Fibroblast of mammary gland (primary cell): ENCODE data around the gene ABR.

Experiments
- DNase-seq: peaks from one replicate; pipeline ENCODE4 v3.0.0-alpha.2; 2010; ENCODE audit warnings: low read depth
- H3K4me3 ChIP-seq: 2 replicates; pipeline ENCODE4 v1.5.1; 2011; ENCODE audit warnings: low read depth, mild to moderate bottlenecking, low read length, moderate library complexity; ENCODE audit not compliant: control insufficient read depth
- TF ChIP-seq, protein P1 (sequence below): conservative IDR thresholded peaks from 2 replicates; pipeline ENCODE4 v1.5.1; 2011; ENCODE audit warnings: low read depth, low read length, inconsistent platforms; ENCODE audit not compliant: control insufficient read depth, insufficient read depth

Gene ABR

DNA sequence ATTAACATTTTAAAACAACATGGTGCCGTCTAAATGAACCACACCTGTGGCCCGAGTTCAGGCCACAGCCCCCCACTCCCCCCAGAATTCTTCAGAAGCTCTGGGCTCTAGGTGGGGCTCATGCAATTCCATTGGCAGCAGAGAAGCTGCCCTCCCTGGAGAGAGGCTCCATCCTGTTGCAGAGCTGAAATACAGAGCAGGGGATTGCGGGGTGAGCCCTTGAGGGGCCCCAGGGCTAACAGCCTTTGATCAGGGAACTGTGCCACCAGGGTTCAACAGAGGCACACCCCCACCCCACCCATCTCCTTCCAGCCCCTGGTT is 69.3 kb downstream of the ABR start:
- TF ChIP-seq, protein P1, sequence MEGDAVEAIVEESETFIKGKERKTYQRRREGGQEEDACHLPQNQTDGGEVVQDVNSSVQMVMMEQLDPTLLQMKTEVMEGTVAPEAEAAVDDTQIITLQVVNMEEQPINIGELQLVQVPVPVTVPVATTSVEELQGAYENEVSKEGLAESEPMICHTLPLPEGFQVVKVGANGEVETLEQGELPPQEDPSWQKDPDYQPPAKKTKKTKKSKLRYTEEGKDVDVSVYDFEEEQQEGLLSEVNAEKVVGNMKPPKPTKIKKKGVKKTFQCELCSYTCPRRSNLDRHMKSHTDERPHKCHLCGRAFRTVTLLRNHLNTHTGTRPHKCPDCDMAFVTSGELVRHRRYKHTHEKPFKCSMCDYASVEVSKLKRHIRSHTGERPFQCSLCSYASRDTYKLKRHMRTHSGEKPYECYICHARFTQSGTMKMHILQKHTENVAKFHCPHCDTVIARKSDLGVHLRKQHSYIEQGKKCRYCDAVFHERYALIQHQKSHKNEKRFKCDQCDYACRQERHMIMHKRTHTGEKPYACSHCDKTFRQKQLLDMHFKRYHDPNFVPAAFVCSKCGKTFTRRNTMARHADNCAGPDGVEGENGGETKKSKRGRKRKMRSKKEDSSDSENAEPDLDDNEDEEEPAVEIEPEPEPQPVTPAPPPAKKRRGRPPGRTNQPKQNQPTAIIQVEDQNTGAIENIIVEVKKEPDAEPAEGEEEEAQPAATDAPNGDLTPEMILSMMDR: no peak
- H3K4me3 ChIP-seq: no peak overlapping the region

DNA sequence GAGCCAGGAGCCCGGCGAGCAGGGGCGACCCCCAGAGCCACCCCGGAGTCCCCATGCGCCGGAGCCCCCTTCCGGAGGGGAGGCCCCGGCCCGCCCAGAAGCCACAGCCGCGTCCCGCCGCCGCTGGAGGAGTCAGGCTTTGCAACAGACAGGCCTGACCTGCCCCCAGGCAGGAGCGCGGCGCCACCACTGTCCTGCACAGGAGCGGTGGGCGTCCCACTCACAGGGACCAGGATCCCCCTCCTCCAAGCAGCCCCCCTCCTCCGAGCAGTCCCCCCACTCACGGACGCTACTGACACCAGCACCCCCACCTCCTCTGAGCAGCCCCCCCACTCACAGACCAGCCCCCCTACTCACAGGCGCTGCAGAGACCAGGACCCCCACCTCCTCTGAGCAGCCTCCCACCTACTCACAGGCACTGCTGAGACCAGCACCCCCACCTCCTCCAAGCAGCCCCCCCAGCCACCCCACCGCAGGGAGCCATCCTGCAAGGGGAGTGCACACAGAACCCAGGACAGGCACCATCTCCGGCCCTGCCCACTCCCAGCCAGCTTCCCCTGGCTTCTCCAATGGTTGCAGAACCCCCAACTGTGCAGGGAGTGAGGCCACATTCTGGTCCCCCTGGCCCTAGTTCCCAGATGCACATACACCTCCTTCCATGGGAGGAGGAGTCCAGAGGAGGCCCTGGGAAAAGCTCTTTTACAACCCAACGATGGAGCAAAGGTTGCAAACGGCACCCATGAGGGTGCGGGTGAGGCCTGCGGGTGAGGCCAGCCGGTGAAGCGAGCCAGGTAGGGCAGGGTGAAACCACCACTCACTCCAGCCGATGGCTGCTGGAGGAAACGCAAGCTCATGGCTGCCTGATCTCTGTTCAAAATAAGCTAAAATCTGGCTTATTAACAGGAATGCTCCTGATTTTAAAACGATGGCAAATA is 69.9 kb downstream of the ABR start:
- peak overlapping the region; percentile 70 for H3K4me3 ChIP-seq
- TF ChIP-seq, protein P1: no peak
- no peak for DNase-seq

More for the DNA sequence above, 69.3 kb downstream of the ABR start:
- no peak for DNase-seq

DNA sequence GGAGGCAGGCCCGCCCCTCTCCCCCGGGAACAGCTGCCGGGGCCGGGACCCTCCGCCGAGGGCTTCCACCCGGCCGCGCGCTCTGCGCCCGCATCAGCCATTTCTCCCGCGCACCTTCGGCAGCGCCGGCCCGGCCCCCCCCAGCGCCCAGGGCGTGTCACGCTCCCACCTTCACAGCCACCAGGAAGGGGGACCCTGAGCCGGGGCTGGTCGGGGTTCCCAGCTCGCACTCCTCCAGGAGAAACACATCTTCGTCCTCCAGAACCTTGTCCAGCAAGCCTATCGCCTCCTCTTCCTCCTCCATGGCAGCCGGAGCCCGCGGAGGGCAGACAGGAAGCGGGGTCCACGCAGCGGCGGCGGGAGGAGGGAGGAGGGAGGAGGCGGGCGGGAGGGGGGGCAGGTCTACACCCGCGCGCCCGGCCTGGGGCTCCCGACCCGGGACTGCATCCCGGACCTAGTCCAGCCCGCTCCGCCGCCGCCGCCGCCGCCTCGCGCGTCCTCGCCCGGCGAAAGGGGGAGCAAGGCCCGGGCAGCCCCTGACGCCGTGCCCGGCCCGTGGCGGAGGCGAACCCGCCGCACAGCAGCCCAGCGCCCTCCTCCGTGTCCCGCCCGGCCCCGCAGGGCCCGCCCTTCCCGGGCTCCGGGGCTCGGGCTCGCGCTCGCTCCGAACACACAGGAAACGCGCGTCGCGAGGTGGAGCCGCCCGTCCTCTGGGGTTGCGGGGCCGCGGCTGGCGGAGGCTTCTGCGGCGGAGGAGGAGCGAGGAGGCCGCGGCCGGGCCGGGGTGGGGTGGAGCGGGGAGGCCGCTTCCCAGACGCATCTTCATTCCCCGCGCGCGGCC is 70.8 kb downstream of the ABR start:
- TF ChIP-seq, protein P1: no peak

DNA sequence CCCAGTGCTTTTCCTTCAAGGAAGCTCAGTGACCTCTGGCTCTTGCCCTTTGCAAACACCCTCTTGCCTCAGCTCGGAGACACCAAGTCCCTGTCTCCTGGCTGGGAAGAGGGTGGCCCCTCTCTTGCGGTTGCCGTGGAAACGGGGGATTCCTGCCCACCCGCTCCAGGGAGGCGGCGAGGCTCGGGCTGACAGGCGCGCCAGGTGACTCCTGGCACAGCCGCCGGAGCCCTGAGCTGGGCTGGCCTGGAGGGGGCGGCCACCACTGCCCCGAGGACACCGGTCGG is 71.4 kb downstream of the ABR start:
- H3K4me3 ChIP-seq: peak overlapping the region; percentile 70
- DNase-seq: no peak
- TF ChIP-seq, protein P1: no peak

More for the DNA sequence above, 70.8 kb downstream of the ABR start:
- peak; percentile 40 for DNase-seq
- peak overlapping the region; percentile 70 for H3K4me3 ChIP-seq

DNA sequence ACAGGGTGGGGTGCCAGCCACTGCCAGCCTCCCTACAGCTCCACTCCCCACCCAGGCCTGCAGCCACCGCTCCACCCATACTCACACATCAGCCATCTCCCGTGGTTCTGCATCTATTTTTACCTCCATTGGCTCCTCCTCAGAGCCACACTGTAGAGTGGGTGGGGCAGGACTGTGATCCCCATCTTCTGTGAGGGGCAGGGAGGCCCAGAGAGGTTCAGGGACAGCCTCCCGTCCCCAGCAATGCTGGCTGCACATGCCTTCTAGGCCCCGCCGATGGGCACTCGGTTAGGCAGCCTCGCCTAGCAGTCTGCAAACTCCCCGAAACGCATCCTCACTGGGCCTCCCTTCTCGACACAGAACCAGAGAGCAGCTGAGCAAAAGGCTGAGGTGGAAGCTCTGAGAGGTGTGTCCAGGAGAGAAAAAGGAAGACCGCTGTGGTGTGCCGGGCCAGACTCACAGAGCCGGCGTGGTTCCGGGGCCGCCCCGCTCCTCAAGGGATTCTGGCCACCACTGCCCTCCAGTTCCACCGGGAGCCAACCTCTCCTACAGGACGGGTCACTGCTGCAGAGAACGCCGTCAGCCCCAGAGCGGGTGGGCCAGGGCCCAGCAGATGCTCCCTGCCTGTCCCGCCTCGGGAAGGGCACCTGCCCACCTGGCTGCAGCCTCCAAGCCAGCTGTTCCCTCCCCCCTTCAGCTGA is 71.9 kb downstream of the ABR start:
- peak overlapping the region; percentile 70 for H3K4me3 ChIP-seq
- DNase-seq: no peak
- TF ChIP-seq, protein P1: no peak

DNA sequence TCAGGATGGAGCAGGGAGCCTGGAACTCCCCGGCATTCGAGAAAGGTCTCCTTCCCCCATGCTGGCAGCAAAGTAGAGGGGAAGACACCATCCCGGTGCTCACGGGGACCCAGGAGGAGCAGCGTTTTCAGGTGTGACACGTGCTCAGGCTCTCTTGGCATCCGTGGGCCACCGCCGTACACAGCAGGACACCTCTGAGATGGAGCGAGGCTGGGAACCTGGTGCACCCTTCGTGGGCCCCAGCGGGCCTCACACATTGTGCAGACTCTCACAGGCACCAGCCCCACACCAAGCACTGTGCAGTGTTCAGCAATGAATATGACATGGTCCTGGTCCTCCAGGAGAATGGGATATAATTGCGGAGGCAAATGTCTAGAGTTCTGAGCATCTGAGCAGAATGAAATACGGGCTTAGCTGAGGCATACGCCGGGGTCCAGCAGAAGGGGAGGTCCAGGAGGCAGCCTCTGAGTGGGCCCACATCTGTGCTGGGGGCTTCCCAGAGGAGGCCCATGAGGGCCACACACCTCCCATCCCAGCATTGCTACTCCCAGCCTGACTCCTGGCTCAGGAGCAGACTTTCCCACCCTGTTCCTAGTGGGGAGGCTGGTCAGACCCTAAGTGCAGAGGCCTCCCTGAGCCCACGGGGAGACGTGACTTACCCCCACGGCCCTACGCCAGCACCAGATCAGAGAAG is 72.6 kb downstream of the ABR start:
- DNase-seq: no peak
- TF ChIP-seq, protein P1: no peak
- H3K4me3 ChIP-seq: no peak overlapping the region
